Stimulated activated CD8-positive, alpha-beta memory T cell treated with anti-CD3 and anti-CD28 coated beads, Interleukin-4, amount 100 ng/mL, for 1 hour (primary cell): ENCODE data around the gene DUS2.
A peak's percentile ranks its signal among the peaks of the same experiment; 100 is the strongest.

Source experiments
- DNase-seq, 2 donors: peaks; one replicate each; pipeline ENCODE4 v3.0.0-alpha.2; 2020; ENCODE audit warnings: low read depth in 2 of 2, low spot score in 1 of 2

Gene DUS2

GRCh38 chr16:68040506-68041288 lies 17.6 kb downstream of the DUS2 start:
- DNase-seq, result peak; percentile 85 to 88

- no peak for DNase-seq
Observed at GRCh38 chr16:68041783-68042182, 18.7 kb downstream of the DUS2 start.

- no peak for DNase-seq
Observed at GRCh38 chr16:68046106-68046505, 23.0 kb downstream of the DUS2 start.

GRCh38 chr16:68047987-68048386 lies 24.9 kb downstream of the DUS2 start:
- DNase-seq, result no peak

GRCh38 chr16:68049449-68049848 lies 26.4 kb downstream of the DUS2 start:
- no peak for DNase-seq

- DNase-seq, result no peak
Observed at GRCh38 chr16:68055395-68055794, 32.3 kb downstream of the DUS2 start.

- DNase-seq, result no peak
Observed at GRCh38 chr16:68059804-68060203, 36.7 kb downstream of the DUS2 start.

GRCh38 chr16:68061396-68061795 lies 38.3 kb downstream of the DUS2 start:
- DNase-seq, result no peak

GRCh38 chr16:68062910-68063393 lies 39.9 kb downstream of the DUS2 start:
- DNase-seq, result no peak

- DNase-seq, result peak in 1 of 2 donors; percentile 44
Observed at GRCh38 chr16:68064791-68065365, 41.8 kb downstream of the DUS2 start.

- DNase-seq, result no peak
Observed at GRCh38 chr16:68065716-68066305, 42.7 kb downstream of the DUS2 start.

GRCh38 chr16:68066763-68067162 lies 43.7 kb downstream of the DUS2 start:
- no peak for DNase-seq

- DNase-seq, result no peak
Observed at GRCh38 chr16:68068926-68069325, 45.8 kb downstream of the DUS2 start.

- no peak for DNase-seq
Observed at GRCh38 chr16:68069511-68070248, 46.6 kb downstream of the DUS2 start.

- DNase-seq, result no peak
Observed at GRCh38 chr16:68070249-68070730, 47.2 kb downstream of the DUS2 start.

- DNase-seq, result no peak
Observed at GRCh38 chr16:68070806-68071517, 47.9 kb downstream of the DUS2 start.

- no peak for DNase-seq
Observed at GRCh38 chr16:68071518-68071901, 48.4 kb downstream of the DUS2 start.

- DNase-seq, result no peak
Observed at GRCh38 chr16:68072038-68072695, 49.1 kb downstream of the DUS2 start.

- no peak for DNase-seq
Observed at GRCh38 chr16:68073902-68074760, 51.0 kb downstream of the DUS2 start.
